ENCODE data around the gene HBP1.

DNA sequence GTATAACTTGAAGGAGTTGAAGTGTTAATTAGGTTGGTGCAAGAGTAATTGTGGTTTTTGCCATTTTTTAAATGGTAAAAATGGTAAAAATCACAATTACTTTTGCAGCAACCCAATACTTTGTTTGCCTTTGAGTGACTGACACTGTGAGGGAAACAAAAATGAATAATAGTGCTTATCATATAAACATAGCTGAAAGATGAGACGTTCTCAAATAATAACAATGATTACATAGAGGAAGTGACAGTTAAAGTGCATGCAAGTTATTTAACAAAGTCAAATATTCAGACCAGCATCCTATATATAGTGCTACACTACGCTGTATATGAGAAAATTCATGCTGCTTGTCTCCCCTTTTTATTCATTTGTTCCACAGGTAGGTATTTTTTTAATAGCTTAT, 4.7 kb upstream of the HBP1 start:
- TF ChIP-seq, protein P1, sequence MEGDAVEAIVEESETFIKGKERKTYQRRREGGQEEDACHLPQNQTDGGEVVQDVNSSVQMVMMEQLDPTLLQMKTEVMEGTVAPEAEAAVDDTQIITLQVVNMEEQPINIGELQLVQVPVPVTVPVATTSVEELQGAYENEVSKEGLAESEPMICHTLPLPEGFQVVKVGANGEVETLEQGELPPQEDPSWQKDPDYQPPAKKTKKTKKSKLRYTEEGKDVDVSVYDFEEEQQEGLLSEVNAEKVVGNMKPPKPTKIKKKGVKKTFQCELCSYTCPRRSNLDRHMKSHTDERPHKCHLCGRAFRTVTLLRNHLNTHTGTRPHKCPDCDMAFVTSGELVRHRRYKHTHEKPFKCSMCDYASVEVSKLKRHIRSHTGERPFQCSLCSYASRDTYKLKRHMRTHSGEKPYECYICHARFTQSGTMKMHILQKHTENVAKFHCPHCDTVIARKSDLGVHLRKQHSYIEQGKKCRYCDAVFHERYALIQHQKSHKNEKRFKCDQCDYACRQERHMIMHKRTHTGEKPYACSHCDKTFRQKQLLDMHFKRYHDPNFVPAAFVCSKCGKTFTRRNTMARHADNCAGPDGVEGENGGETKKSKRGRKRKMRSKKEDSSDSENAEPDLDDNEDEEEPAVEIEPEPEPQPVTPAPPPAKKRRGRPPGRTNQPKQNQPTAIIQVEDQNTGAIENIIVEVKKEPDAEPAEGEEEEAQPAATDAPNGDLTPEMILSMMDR (IDR thresholded peaks at IDR 0.05) = no peak
- no peak for TF ChIP-seq POLR2A (IDR thresholded peaks at IDR 0.05)

All from thyroid gland (tissue), 4 donors.